Tibial artery (tissue), 4 donors: Measurements from ENCODE around the gene CACNG1.

Source experiments
- DNase-seq, 2 donors: peaks; one replicate each; pipeline ENCODE4 v3.0.0-alpha.2; 2019
- H3K27ac ChIP-seq, 2 donors: fragments of 200-600 bp; sonication (generic) in 1 of 2; 1 replicate in 1 of 2; 2 replicates in 1 of 2; pipeline ENCODE4 v1.5.1; 2018 to 2019; ENCODE audit warnings: mild to moderate bottlenecking in 1 of 2
- H3K27me3 ChIP-seq, 2 donors: fragments of 200-600 bp; sonication (generic) in 1 of 2; one replicate each; pipeline versions ENCODE4 v1.5.1 to v1.6.0; 2016 to 2019
- H3K36me3 ChIP-seq, 3 donors: fragments of 200-600 bp; sonication (generic) in 2 of 3; one replicate each; pipeline ENCODE4 v1.5.1; 2016 to 2019; ENCODE audit warnings: mild to moderate bottlenecking in 2 of 3
- H3K4me1 ChIP-seq, 4 donors: fragments of 200-600 bp; sonication (generic) in 2 of 4; 1 replicate in 3 of 4; 2 replicates in 1 of 4; pipeline ENCODE4 v1.5.1; 2016 to 2019
- H3K4me3 ChIP-seq, 2 donors: fragments of 200-600 bp; sonication (generic) in 1 of 2; 1 replicate in 1 of 2; 2 replicates in 1 of 2; pipeline ENCODE4 v1.5.1; 2018 to 2019; ENCODE audit warnings: mild to moderate bottlenecking in 2 of 2
- H3K9me3 ChIP-seq, 3 donors: fragments of 200-600 bp; sonication (generic) in 1 of 3; one replicate each; pipeline ENCODE4 v1.5.1; 2016 to 2019
- CTCF ChIP-seq, 2 experiments: fragments of 200-600 bp in 1 of 2; fragments of 450-650 bp in 1 of 2; IDR thresholded peaks; one replicate each; pipeline ENCODE4 v1.5.1; 2017 to 2019; ENCODE audit warnings: antibody characterized with exemption in 2 of 2, mild to moderate bottlenecking in 1 of 2, moderate library complexity in 1 of 2
- intact Hi-C: fragments of 100-400 bp; cut with DNase I; formaldehyde crosslinking; loops from one replicate; pipeline ENCODE4 v1.15.0; 2023; ENCODE audit warnings: low total_unique reads

Gene CACNG1

GRCh38 chr17:67055811-67056745 is 11.7 kb downstream of the CACNG1 start:
- Histone ChIP-seq H3K27ac (no peak overlapping the region), H3K36me3 (no peaks in the 10 kb centered on the region), H3K27me3 (no peaks in the 10 kb centered on the region), H3K9me3 (no peaks in the 10 kb centered on the region), H3K4me1 (no peaks in the 10 kb centered on the region), H3K4me3 (no peak overlapping the region)
- TF ChIP-seq CTCF (IDR thresholded peaks at IDR 0.05), result no peak
- no peak for DNase-seq
- intact Hi-C loops, result loop anchor here (10.0 kb wide), 1 partner anchor 61 kb away; no protein-coding TSS in a partner anchor

GRCh38 chr17:67056746-67057490 is 12.6 kb downstream of the CACNG1 start:
- no peaks in the 10 kb centered on the region for H3K9me3 ChIP-seq
- H3K27ac ChIP-seq, result no peak overlapping the region
- DNase-seq, result no peak
- H3K4me3 ChIP-seq, result no peak overlapping the region
- intact Hi-C loops, result loop anchor here (10.0 kb wide), 1 partner anchor 62 kb away; no protein-coding TSS in a partner anchor
- no peaks in the 10 kb centered on the region for H3K36me3 ChIP-seq
- no peaks in the 10 kb centered on the region for H3K27me3 ChIP-seq
- TF ChIP-seq CTCF (IDR thresholded peaks at IDR 0.05), result no peak
- H3K4me1 ChIP-seq, result no peaks in the 10 kb centered on the region

GRCh38 chr17:67058036-67058435 is 13.7 kb downstream of the CACNG1 start:
- H3K9me3 ChIP-seq, result no peaks in the 10 kb centered on the region
- no peaks in the 10 kb centered on the region for H3K4me1 ChIP-seq
- no peak overlapping the region for H3K4me3 ChIP-seq
- no peaks in the 10 kb centered on the region for H3K36me3 ChIP-seq
- no peak overlapping the region for H3K27ac ChIP-seq
- no peaks in the 10 kb centered on the region for H3K27me3 ChIP-seq
- no peak for DNase-seq
- TF ChIP-seq CTCF (IDR thresholded peaks at IDR 0.05), result no peak
- intact Hi-C loops, result loop anchor here (10.0 kb wide), 1 partner anchor 63 kb away; no protein-coding TSS in a partner anchor

GRCh38 chr17:67059372-67059771 is 15.0 kb downstream of the CACNG1 start:
- no peaks in the 10 kb centered on the region for H3K4me1 ChIP-seq
- no peaks in the 10 kb centered on the region for H3K36me3 ChIP-seq
- H3K27ac ChIP-seq, result no peak overlapping the region
- intact Hi-C loops, result loop anchor here (10.0 kb wide), 1 partner anchor 65 kb away; no protein-coding TSS in a partner anchor
- DNase-seq, result no peak
- no peaks in the 10 kb centered on the region for H3K9me3 ChIP-seq
- H3K4me3 ChIP-seq, result no peak overlapping the region
- no peak for TF ChIP-seq CTCF (IDR thresholded peaks at IDR 0.05)
- no peaks in the 10 kb centered on the region for H3K27me3 ChIP-seq

GRCh38 chr17:67063141-67063540 is 18.8 kb downstream of the CACNG1 start:
- no peak for TF ChIP-seq CTCF (IDR thresholded peaks at IDR 0.05)
- no peak overlapping the region for H3K27ac ChIP-seq
- no peak overlapping the region for H3K4me3 ChIP-seq
- intact Hi-C loops, result no loop called here
- no peaks in the 10 kb centered on the region for H3K9me3 ChIP-seq
- H3K27me3 ChIP-seq, result no peaks in the 10 kb centered on the region
- no peaks in the 10 kb centered on the region for H3K36me3 ChIP-seq
- H3K4me1 ChIP-seq, result no peaks in the 10 kb centered on the region
- no peak for DNase-seq
